HG03460 (cell line): ENCODE data around the gene TMCO4.
A peak's percentile ranks its signal among the peaks of the same experiment; 100 is the strongest.

ENCODE experiments used
- ATAC-seq: cut with Tn5 transposase; IDR thresholded peaks from one replicate; pipeline ENCODE4 v1.9.1; 2021; ENCODE audit not compliant: unreplicated experiment

The TMCO4 gene

GRCh38 chr1:19661721-19662228 lies 137.9 kb downstream of the TMCO4 start:
- no peak for ATAC-seq

GRCh38 chr1:19658186-19658585 lies 141.5 kb downstream of the TMCO4 start:
- no peak for ATAC-seq

GRCh38 chr1:19657511-19657910 lies 142.2 kb downstream of the TMCO4 start:
- no peak for ATAC-seq

GRCh38 chr1:19656780-19657466 lies 142.8 kb downstream of the TMCO4 start:
- ATAC-seq: no peak

GRCh38 chr1:19656134-19656779 lies 143.5 kb downstream of the TMCO4 start:
- ATAC-seq: no peak

- no peak for ATAC-seq
Observed at GRCh38 chr1:19655718-19656080, 144.0 kb downstream of the TMCO4 start.

- ATAC-seq: no peak
Observed at GRCh38 chr1:19654886-19655717, 144.6 kb downstream of the TMCO4 start.

- no peak for ATAC-seq
Observed at GRCh38 chr1:19654386-19654785, 145.3 kb downstream of the TMCO4 start.

GRCh38 chr1:19651141-19651737 lies 148.5 kb downstream of the TMCO4 start:
- no peak for ATAC-seq

GRCh38 chr1:19650416-19651140 lies 149.1 kb downstream of the TMCO4 start:
- no peak for ATAC-seq

GRCh38 chr1:19648689-19649088 lies 151.0 kb downstream of the TMCO4 start:
- no peak for ATAC-seq

GRCh38 chr1:19648239-19648638 lies 151.5 kb downstream of the TMCO4 start:
- no peak for ATAC-seq

GRCh38 chr1:19647643-19648042 lies 152.1 kb downstream of the TMCO4 start:
- ATAC-seq: no peak

- no peak for ATAC-seq
Observed at GRCh38 chr1:19646377-19647319, 153.1 kb downstream of the TMCO4 start.

- no peak for ATAC-seq
Observed at GRCh38 chr1:19645411-19646251, 154.1 kb downstream of the TMCO4 start.

GRCh38 chr1:19644681-19645410 lies 154.9 kb downstream of the TMCO4 start:
- ATAC-seq: no peak

- ATAC-seq: peak; percentile 19
Observed at GRCh38 chr1:19644395-19644680, 155.4 kb downstream of the TMCO4 start.
